Measurements from ENCODE around the gene SMAD4. TPM values are rescaled to one million over a fixed set of nuclear protein-coding genes. Genes with fewer than 3 reads are reported as not detected.
"Not testable (repeated sequence)": the region's sequence is repeated elsewhere in the genome, so short reads cannot be mapped to it uniquely, and the experiment has no call there.

SMAD4 gene
- total RNA-seq, 1 experiment from 2014 or later: 172 TPM

GRCh38 chr18:51119976-51120375 lies 90.0 kb downstream of the SMAD4 start:
- H3K27ac ChIP-seq (ENCODE audit: insufficient read length, low read depth, low read length); H3K4me3 Mint-ChIP-seq; H4K8ac ChIP-seq (replicated peaks; ENCODE audit: insufficient read length, low read depth, low read length); H4K91ac ChIP-seq (ENCODE audit: insufficient read length, low read depth, low read length); H4K5ac ChIP-seq (ENCODE audit: insufficient read length, low read depth, low read length); H4K20me1 ChIP-seq (ENCODE audit: control insufficient read depth, insufficient read depth, insufficient read length); H3K9ac ChIP-seq (ENCODE audit: extremely low read depth, insufficient read length, low read length); H3K9me3 ChIP-seq (ENCODE audit: control insufficient read depth, low read depth, low read length); H2AFZ ChIP-seq (ENCODE audit: low read length); H2AK5ac ChIP-seq (ENCODE audit: insufficient read length, low read length); H3K79me1 ChIP-seq (ENCODE audit: insufficient read depth, low read depth, low read length, poor library complexity, severe bottlenecking); H3K4me1 ChIP-seq (ENCODE audit: insufficient read depth, low read length); DNase-seq; H3K18ac ChIP-seq (ENCODE audit: insufficient read length, low read depth, low read length); H2BK120ac ChIP-seq (ENCODE audit: low read depth, low read length, poor library complexity, severe bottlenecking); H3K4me2 ChIP-seq (ENCODE audit: insufficient read depth, insufficient read length, low read length); H3K27me3 Mint-ChIP-seq (ENCODE audit: low read depth); H3T11ph ChIP-seq (ENCODE audit: low read length); H2BK15ac ChIP-seq (ENCODE audit: low read depth, low read length); H2BK12ac ChIP-seq (ENCODE audit: insufficient read length, low read depth, low read length); H3K14ac ChIP-seq (ENCODE audit: insufficient read depth, low read length); H2BK5ac ChIP-seq (ENCODE audit: insufficient read length, low read length); H3K27me3 ChIP-seq (ENCODE audit: insufficient read depth, low read length); H3K56ac ChIP-seq (ENCODE audit: insufficient read length, low read depth, low read length); H3K4ac ChIP-seq (ENCODE audit: low read depth, low read length); H3K23ac ChIP-seq (ENCODE audit: insufficient read length, low read depth, low read length); H3K27ac Mint-ChIP-seq; H2BK20ac ChIP-seq (ENCODE audit: low read depth, low read length, poor library complexity, severe bottlenecking); H3K79me2 ChIP-seq (ENCODE audit: insufficient read depth, low read length); H3K23me2 ChIP-seq (ENCODE audit: insufficient read length, low read depth, low read length, poor library complexity, severe bottlenecking): not testable (repeated sequence)
- Mint-ChIP-seq H3K9me3 (peaks cover 25 to 42% of the 10 kb centered on the region in 2 experiments), H3K36me3 (ENCODE audit: insufficient read depth in 1 of 3, low read depth in 3 of 3) (peaks cover 17 to 36% (median 28%) of the 10 kb centered on the region in 3 experiments), H3K4me1 (peaks cover 15 to 18% of the 10 kb centered on the region in 2 experiments)
- WGBS (ENCODE audit: extremely low coverage, insufficient read length, low lambda C conversion rate): no CpG with 5 or more reads among the region's 16 CpGs

Data from H9 (cell line).